ENCODE results near the gene EHMT1. TPM values are rescaled to one million over a fixed set of nuclear protein-coding genes. Genes with fewer than 3 reads are reported as not detected.
A peak's percentile ranks its signal among the peaks of the same experiment; 100 is the strongest.

The EHMT1 gene
- total and polyA plus RNA-seq, 9 of the 15 experiments (the other 6 are each of a cell fraction or from before 2014, with no cell fraction given) = 2.2 to 76.0 (median 36.4) TPM

DNA sequence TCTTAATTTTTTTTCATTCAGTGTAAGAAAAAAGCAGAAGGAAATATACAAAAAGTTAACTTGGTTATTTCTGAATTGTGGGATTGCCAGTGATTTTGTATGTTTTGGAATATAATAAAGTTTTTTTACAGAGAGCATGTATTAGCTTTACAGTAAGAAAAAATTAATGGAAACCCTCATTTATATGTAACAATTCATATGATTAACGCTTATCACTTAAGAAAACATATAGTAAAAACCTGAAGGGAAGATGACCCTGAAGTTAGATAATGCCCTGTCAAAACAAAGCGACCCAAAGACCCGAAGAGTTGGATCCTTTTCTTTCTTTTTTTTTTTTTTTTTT, 52.4 kb downstream of the EHMT1 start:
- no peak overlapping the region for H3K4me2 ChIP-seq (ENCODE audit: insufficient read depth, low read length)

More for the DNA sequence above, 52.4 kb downstream of the EHMT1 start:
- FAIRE-seq (no peak), ATAC-seq (no peak), DNase-seq (ENCODE audit: extremely low read depth in 1 of 4, low spot score in 3 of 4) (no peak)
- peak overlapping the region; percentile 69; the same call in 2 of the 3 replicates for H3K27ac ChIP-seq (ENCODE audit: extremely low read depth, low read depth, low read length)
- intact Hi-C loops (cut with micrococcal nuclease) (loop anchor here (5.0 to 10.0 kb wide), 4 partner anchors 86 to 431 kb away; partner anchors contain the start of genes MRPL41 and PNPLA7), in situ Hi-C loops (cut with MboI) (no loop called here)
- ChIA-PET CTCF (ENCODE audit: low intra/inter-chr PET ratio) (no interaction called here), POLR2A (interaction anchor here (0.6 kb wide), 1 partner anchor 10 kb away, joined by 5 read pairs; no protein-coding TSS in a partner anchor)
- peaks cover 10% of the 10 kb centered on the region for H3K9me1 ChIP-seq (ENCODE audit: control insufficient read depth, insufficient read depth, low read length)
- peaks cover 88% of the 10 kb centered on the region for H3K79me2 ChIP-seq (ENCODE audit: control insufficient read depth, insufficient read depth, low read length)
- no peak overlapping the region for H3K4me3 ChIP-seq
- no peak overlapping the region for H2AFZ ChIP-seq (ENCODE audit: low read depth, low read length)
- peaks cover 11% of the 10 kb centered on the region for H4K20me1 ChIP-seq (replicated peaks; ENCODE audit: control insufficient read depth, insufficient read depth, low read length)
- H3K27me3 ChIP-seq (ENCODE audit: control insufficient read depth in 2 of 2, insufficient read depth in 2 of 2, low read length in 2 of 2) = no peaks in the 10 kb centered on the region
- H3K4me1 ChIP-seq (replicated peaks in 1 of 2; ENCODE audit: control insufficient read depth in 2 of 2, insufficient read depth in 2 of 2, low read length in 2 of 2) = peaks cover 17 to 51% of the 10 kb centered on the region in 2 experiments; a peak in 4 of 5 replicates
- TF ChIP-seq KDM2B (CRISPR knock-in tag; IDR thresholded peaks at IDR 0.05) = no peak
- 0 out of 2 replicates have a peak, but pooled peaks have one; percentile 0 for TF ChIP-seq RAD51 (IDR thresholded peaks at IDR 0.05; ENCODE audit: borderline replicate concordance, low read depth)
- no peak for TF ChIP-seq PTBP1 (IDR thresholded peaks at IDR 0.05; ENCODE audit: low read depth, low read length)
- TF ChIP-seq, protein P1, sequence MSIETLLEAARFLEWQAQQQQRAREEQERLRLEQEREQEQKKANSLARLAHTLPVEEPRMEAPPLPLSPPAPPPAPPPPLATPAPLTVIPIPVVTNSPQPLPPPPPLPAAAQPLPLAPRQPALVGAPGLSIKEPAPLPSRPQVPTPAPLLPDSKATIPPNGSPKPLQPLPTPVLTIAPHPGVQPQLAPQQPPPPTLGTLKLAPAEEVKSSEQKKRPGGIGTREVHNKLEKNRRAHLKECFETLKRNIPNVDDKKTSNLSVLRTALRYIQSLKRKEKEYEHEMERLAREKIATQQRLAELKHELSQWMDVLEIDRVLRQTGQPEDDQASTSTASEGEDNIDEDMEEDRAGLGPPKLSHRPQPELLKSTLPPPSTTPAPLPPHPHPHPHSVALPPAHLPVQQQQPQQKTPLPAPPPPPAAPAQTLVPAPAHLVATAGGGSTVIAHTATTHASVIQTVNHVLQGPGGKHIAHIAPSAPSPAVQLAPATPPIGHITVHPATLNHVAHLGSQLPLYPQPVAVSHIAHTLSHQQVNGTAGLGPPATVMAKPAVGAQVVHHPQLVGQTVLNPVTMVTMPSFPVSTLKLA (conservative IDR thresholded peaks at IDR 0.05) = peak; percentile 10 to 29; a peak in 2 of 4 replicates
- TF ChIP-seq, protein P2, sequence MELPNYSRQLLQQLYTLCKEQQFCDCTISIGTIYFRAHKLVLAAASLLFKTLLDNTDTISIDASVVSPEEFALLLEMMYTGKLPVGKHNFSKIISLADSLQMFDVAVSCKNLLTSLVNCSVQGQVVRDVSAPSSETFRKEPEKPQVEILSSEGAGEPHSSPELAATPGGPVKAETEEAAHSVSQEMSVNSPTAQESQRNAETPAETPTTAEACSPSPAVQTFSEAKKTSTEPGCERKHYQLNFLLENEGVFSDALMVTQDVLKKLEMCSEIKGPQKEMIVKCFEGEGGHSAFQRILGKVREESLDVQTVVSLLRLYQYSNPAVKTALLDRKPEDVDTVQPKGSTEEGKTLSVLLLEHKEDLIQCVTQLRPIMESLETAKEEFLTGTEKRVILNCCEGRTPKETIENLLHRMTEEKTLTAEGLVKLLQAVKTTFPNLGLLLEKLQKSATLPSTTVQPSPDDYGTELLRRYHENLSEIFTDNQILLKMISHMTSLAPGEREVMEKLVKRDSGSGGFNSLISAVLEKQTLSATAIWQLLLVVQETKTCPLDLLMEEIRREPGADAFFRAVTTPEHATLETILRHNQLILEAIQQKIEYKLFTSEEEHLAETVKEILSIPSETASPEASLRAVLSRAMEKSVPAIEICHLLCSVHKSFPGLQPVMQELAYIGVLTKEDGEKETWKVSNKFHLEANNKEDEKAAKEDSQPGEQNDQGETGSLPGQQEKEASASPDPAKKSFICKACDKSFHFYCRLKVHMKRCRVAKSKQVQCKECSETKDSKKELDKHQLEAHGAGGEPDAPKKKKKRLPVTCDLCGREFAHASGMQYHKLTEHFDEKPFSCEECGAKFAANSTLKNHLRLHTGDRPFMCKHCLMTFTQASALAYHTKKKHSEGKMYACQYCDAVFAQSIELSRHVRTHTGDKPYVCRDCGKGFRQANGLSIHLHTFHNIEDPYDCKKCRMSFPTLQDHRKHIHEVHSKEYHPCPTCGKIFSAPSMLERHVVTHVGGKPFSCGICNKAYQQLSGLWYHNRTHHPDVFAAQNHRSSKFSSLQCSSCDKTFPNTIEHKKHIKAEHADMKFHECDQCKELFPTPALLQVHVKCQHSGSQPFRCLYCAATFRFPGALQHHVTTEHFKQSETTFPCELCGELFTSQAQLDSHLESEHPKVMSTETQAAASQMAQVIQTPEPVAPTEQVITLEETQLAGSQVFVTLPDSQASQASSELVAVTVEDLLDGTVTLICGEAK (IDR thresholded peaks at IDR 0.05) = peak; percentile 76
- TF ChIP-seq, protein P2 (CRISPR knock-in tag; IDR thresholded peaks at IDR 0.05) = no peak
- TF ChIP-seq PCBP2 (IDR thresholded peaks at IDR 0.05; ENCODE audit: low read depth, low read length, poor library complexity, severe bottlenecking) = no peak
- no peak for TF ChIP-seq SP2 (IDR thresholded peaks at IDR 0.05; ENCODE audit: extremely low read depth, low read depth, low read length, poor library complexity, severe bottlenecking)
- no peaks in the 10 kb centered on the region for H3K9me3 ChIP-seq (replicated peaks; ENCODE audit: control insufficient read depth, insufficient read depth, low read depth, low read length)
- peak overlapping the region in 1 of 2 experiments; percentile 45; a peak in 3 of 4 replicates for H3K9ac ChIP-seq (ENCODE audit: insufficient read depth in 1 of 2, low read depth in 2 of 2, low read length in 2 of 2)
- no TSS peak for BruUV-seq (replicated peaks)
- H3K36me3 ChIP-seq (ENCODE audit: control insufficient read depth, insufficient read depth, low read length) = peaks cover 18% of the 10 kb centered on the region; the same call in 1 of the 3 replicates
- WGBS (ENCODE audit: insufficient coverage, low coverage, missing lambda C conversion rate) = 59% methylated on average over 3 of the region's 3 CpGs
